Glomerular visceral epithelial cell (primary cell): ENCODE measurements around the gene SORCS1.

ENCODE experiments used
- DNase-seq: peaks from one replicate; pipeline ENCODE4 v3.0.0-alpha.2; 2016; ENCODE audit errors: extremely low spot score

Gene SORCS1

DNA sequence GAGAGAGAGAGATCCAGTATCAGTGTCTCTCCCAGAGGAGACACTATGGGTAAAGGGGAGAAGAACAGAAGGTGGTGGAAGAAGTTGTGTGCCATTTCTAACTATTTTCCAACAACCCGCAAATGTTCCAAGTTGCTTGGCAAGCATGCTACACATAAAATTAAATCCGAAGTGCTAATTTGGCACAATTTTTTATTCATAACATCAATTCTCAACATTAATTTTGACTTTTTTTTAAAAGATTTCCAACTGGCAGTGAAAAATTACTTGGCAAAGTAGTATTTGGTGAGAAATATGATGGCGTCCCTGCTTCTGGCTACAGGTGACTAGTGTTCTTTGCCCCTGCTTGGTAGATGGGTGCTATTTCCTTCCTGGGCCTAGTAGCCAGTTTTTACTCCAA is 622.0 kb downstream of the SORCS1 start:
- DNase-seq, result no peak

DNA sequence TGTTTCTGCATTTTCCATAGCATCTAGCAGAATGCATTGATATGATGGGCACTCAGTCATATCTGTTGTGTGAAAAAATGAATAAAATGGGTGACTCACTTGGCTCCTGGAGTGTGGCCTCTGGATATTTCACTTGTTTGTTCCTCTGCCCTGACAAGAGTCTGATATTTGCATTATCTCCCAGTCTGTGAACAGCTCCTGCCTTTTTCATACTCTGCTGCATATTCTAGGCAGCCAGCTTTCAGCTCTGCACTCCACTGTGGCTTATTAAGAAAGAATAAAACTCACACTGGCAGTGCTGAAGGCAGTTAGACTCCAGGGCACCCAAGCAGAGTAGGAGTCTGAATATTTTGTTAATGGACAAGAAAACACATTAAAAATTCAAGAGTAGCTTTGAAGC is 623.9 kb downstream of the SORCS1 start:
- no peak for DNase-seq

DNA sequence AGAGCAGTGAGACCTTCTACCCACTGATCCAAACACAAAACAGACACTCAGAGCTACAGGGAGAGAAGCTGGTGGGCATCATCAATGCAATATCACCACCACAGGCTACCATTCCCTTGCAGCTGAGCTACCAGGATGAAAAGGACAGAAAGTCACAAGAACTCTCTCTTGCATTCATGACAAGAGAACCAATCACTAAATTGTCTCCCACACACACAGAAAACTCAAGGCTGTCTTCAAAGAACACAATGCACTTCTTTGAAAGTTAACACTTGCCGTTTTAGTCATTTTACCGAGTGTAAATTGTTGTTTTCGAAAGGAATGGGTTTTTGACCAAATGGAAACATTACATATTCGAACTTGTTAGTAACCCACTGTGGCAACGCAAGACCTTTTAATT is 626.6 kb downstream of the SORCS1 start:
- no peak for DNase-seq

DNA sequence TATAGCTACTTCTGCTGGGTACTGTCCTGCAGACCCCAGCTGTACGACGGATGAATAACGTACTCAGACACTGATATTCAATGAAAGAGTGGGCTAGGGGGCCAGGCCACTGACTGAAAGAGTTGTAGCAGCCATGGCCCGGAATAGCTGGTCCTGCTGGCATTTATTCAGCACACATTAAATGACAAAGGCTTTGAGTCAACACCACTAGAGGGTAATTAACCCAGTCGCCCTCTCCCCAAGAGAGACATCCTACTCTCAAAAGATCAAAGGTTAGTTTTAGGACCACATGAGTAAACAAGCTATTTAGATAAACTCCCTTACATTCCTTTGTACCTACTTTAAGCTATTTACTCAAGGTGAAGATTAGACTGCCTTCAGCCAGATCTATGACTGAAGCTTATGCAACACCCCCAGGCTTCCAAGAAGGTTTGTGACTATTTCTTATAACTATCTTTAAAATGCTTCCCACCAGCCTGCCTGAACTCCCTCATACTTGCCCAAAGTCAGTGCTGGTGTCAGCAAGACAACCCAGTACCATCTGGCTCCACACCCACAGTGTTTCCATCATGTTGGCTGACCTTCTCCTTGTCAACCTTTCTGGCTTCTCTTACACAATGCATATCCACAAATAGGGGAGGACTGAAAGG is 629.1 kb downstream of the SORCS1 start:
- no peak for DNase-seq

DNA sequence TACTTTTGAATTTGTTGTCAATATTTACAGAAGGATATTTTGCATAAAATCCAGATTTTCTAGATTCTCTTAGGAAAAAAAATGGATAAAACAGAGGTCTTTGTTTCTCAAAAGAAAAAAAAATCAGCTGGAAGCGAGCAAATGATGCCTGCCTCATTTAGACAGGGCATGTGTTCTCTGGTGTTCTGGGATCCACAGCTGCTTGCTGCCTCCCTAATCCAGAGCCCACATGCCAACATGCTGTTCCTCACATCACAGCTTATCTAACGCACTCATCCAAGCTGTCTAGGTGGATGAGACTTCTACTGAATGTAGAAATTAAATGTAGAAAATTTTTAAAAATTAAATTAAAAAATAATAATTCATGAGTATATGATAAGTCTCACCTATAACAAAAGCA is 630.1 kb downstream of the SORCS1 start:
- DNase-seq, result no peak

DNA sequence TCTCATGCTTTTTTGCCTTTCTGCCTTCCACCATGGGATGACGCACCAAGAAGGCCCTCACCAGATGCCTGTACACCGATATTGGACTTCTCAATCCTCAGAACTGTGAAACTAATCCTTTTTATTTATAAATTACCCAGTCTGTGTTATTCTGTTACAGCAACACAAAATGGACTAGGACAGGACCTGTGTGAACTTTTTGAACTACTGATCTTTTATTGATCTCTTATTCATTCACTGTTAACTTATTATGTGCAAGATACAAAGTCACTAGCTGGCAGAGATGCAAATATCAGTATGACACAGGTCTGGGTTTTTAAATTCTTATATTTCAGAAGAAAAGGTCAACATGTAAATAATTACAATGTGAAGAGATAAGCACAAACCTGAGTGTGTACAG is 635.8 kb downstream of the SORCS1 start:
- DNase-seq, result no peak

DNA sequence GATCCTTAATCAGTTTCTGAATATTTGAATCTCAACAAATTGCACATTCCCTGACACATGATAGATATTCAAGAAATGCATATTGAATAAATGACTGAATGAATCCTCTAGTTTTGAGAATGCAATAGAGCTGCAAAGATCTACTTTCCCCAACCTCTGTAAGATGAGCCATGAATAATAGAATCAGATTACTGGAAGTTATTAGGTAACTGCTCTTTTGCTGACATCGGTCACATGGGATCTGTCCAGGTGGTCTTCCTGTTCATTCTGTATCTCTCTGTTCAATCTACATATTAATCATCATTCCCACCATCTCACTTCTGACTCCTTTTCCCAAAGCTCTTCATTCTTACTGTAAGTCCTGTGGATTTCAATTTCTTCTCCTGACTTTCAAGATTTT is 638.7 kb downstream of the SORCS1 start:
- DNase-seq, result no peak
